ENCODE results near the gene UTP25. TPM values are rescaled to one million over a fixed set of nuclear protein-coding genes. Genes with fewer than 3 reads are reported as not detected.
"Not testable (repeated sequence)": the region's sequence is repeated elsewhere in the genome, so short reads cannot be mapped to it uniquely, and the experiment has no call there.

UTP25 gene
- total RNA-seq, 2 experiments from 2014 or later = 8.9 to 9.5 TPM

DNA sequence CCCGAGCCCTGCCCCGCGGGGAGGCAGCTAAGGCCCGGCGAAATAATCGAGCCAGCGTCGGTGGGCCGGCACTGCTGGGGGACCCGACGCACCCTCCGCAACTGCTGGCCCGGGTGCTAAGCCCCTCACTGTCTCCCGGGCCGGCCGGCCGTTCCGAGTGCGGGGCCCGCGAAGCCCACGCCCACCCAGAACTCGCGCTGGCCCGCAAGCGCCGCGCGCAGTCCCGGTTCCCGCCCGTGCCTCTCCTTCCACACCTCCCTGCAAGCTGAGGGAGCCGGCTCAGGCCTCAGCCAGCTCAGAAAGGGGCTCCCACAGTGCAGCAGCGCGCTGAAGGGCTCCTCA lies 61.3 kb downstream of the UTP25 start:
- no peak overlapping the region for H3K27ac Mint-ChIP-seq
- peaks cover 4% of the 10 kb centered on the region for H3K4me1 Mint-ChIP-seq (ENCODE audit: low read depth)
- H3K36me3 Mint-ChIP-seq (ENCODE audit: low read depth) = no peaks in the 10 kb centered on the region
- no peak for ATAC-seq
- DNase-seq = no peak
- H3K4me3 Mint-ChIP-seq = no peak overlapping the region
- POLR2A ChIA-PET = interaction anchor here (0.8 kb wide), 1 partner anchor 27 kb away, joined by 4 read pairs; no protein-coding TSS in a partner anchor
- TF ChIP-seq, protein P1, sequence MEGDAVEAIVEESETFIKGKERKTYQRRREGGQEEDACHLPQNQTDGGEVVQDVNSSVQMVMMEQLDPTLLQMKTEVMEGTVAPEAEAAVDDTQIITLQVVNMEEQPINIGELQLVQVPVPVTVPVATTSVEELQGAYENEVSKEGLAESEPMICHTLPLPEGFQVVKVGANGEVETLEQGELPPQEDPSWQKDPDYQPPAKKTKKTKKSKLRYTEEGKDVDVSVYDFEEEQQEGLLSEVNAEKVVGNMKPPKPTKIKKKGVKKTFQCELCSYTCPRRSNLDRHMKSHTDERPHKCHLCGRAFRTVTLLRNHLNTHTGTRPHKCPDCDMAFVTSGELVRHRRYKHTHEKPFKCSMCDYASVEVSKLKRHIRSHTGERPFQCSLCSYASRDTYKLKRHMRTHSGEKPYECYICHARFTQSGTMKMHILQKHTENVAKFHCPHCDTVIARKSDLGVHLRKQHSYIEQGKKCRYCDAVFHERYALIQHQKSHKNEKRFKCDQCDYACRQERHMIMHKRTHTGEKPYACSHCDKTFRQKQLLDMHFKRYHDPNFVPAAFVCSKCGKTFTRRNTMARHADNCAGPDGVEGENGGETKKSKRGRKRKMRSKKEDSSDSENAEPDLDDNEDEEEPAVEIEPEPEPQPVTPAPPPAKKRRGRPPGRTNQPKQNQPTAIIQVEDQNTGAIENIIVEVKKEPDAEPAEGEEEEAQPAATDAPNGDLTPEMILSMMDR (IDR thresholded peaks at IDR 0.05) = no peak
- CTCF ChIA-PET = interaction anchor here (2.3 kb wide), 1 partner anchor 29 kb away, joined by 6 read pairs; no protein-coding TSS in a partner anchor
- peaks cover 8% of the 10 kb centered on the region for H3K27me3 Mint-ChIP-seq
- H3K9me3 Mint-ChIP-seq = no peaks in the 10 kb centered on the region
- intact Hi-C loops (cut with micrococcal nuclease) = no loop called here

DNA sequence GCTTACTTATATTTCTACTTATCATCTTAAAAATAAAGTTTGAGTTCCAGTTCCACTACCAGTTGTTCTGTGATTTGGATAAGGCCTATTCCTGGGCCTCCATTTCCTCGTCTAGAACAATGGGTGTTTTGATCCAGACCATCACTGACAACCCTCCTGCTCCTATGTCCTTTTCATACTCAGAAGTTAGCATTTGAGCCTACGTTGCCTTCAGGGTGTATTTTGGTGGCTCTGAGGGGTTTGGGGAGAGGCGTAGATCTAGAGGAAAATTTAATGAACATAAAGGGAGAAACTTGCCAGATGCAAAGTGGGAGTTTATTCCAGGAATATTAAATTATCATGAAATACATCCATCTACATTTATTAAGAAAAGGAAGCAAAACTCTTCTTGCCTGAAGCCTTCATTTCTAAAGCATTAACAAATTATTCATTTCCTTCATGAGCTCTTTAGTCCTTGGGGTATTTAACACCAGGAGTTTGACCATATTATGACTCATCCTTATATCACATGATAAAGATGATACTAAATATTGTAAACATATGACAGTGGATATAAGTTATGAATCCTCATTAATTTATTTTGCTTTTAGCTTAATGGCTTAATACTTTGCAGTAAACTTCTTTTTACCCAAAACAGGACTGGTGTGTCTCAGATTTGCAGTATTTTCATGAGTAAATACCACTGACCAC lies 63.0 kb downstream of the UTP25 start:
- Mint-ChIP-seq H3K4me3 (no peak overlapping the region), H3K36me3 (ENCODE audit: low read depth) (no peaks in the 10 kb centered on the region), H3K4me1 (ENCODE audit: low read depth) (no peaks in the 10 kb centered on the region), H3K27ac (no peak overlapping the region), H3K27me3 (peaks cover 4% of the 10 kb centered on the region), H3K9me3 (no peaks in the 10 kb centered on the region)
- DNase-seq (no peak), ATAC-seq (no peak)
- TF ChIP-seq, protein P1 (IDR thresholded peaks at IDR 0.05) = no peak
- ChIA-PET CTCF (interaction anchor here (1.6 kb wide), 1 partner anchor 30 kb away, joined by 5 read pairs; no protein-coding TSS in a partner anchor), POLR2A (no interaction called here)
- intact Hi-C loops (cut with micrococcal nuclease) = no loop called here

DNA sequence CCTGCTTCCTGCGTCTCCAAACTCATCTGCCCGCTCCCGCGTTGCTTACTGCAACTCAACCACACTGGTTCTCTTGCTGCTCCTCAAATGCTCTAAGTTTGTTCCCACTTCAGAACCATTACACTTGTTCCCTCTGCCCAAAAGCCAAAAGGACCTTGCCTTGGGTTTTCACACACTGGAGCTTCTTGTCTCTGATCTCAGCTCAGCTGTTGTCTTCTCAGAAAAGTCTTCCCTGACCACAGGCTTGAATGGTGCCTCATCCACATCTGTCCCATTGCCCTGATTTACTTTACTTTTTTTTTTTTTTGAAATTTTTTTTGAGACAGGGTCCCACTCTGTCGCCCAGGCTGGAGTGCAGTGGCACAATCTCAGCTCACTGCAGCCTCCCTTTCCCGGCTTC lies 66.0 kb downstream of the UTP25 start:
- TF ChIP-seq, protein P1 (IDR thresholded peaks at IDR 0.05) = no peak
- DNase-seq (no peak), ATAC-seq (no peak)
- Mint-ChIP-seq H3K9me3 (no peaks in the 10 kb centered on the region), H3K36me3 (ENCODE audit: low read depth) (no peaks in the 10 kb centered on the region), H3K27me3 (peaks cover 3% of the 10 kb centered on the region), H3K4me3 (no peak overlapping the region), H3K27ac (no peak overlapping the region), H3K4me1 (ENCODE audit: low read depth) (no peaks in the 10 kb centered on the region)
- intact Hi-C loops (cut with micrococcal nuclease) = no loop called here
- CTCF ChIA-PET = interaction anchor here (1.1 kb wide), 1 partner anchor 9 kb away, joined by 3 read pairs; no protein-coding TSS in a partner anchor
- POLR2A ChIA-PET = no interaction called here

DNA sequence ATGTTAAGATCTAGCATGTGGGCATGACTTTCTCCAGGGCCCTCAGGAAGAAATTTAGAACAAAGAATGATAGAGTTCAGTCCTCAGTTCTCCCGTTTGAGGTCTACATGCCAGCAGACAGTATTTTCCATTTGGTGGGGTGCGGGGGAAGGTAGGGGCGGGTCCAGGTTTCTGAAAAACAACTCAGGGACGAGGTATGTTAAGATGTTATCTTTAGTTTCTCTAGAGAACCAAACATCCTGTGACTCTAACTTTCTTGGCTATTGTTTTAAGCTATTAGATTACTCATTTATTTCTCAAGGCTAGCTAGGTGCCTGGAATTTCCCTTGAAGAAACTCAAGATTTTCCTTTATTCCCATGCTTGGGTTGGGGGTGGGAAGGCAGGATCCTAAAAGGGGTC lies 67.9 kb downstream of the UTP25 start:
- intact Hi-C loops (cut with micrococcal nuclease) = no loop called here
- TF ChIP-seq, protein P1 (IDR thresholded peaks at IDR 0.05) = no peak

DNA sequence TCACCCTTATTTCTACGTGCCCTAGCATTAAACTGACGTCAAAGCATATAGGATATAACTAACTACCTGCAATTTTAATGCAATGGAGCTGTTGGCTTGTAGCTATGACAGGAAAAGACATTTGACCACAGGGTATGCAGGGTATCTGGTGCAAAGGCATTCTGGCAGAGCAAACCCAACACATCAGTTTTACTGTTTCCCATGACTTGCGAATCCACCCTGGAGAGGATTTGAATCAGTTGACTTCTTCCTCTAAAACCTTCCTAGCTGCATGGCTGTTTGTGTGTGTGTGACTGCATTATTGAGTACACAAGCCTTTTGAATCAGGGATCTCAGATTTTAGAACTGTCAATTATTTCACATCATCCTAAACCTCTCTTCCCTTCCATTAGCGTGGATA lies 68.6 kb downstream of the UTP25 start:
- H3K4me1 Mint-ChIP-seq (ENCODE audit: low read depth) = no peaks in the 10 kb centered on the region
- no peaks in the 10 kb centered on the region for H3K9me3 Mint-ChIP-seq
- intact Hi-C loops (cut with micrococcal nuclease) = no loop called here
- ChIA-PET CTCF (interaction anchor here (1.1 kb wide), 1 partner anchor 36 kb away, joined by 3 read pairs; no protein-coding TSS in a partner anchor), POLR2A (interaction anchor here (0.5 kb wide), 1 partner anchor 407 kb away, joined by 3 read pairs; no protein-coding TSS in a partner anchor)
- H3K27me3 Mint-ChIP-seq = peaks cover 3% of the 10 kb centered on the region
- H3K27ac Mint-ChIP-seq = no peak overlapping the region
- TF ChIP-seq, protein P1 (IDR thresholded peaks at IDR 0.05) = no peak
- DNase-seq = no peak
- no peak for ATAC-seq
- H3K4me3 Mint-ChIP-seq = no peak overlapping the region
- H3K36me3 Mint-ChIP-seq (ENCODE audit: low read depth) = no peaks in the 10 kb centered on the region

More for the DNA sequence above, 67.9 kb downstream of the UTP25 start:
- DNase-seq = no peak
- Mint-ChIP-seq H3K4me1 (ENCODE audit: low read depth) (no peaks in the 10 kb centered on the region), H3K27me3 (peaks cover 3% of the 10 kb centered on the region), H3K27ac (no peak overlapping the region), H3K9me3 (no peaks in the 10 kb centered on the region), H3K4me3 (no peak overlapping the region), H3K36me3 (ENCODE audit: low read depth) (no peaks in the 10 kb centered on the region)
- ChIA-PET CTCF (interaction anchor here (1.1 kb wide), 1 partner anchor 35 kb away, joined by 3 read pairs; no protein-coding TSS in a partner anchor), POLR2A (no interaction called here)
- no peak for ATAC-seq

DNA sequence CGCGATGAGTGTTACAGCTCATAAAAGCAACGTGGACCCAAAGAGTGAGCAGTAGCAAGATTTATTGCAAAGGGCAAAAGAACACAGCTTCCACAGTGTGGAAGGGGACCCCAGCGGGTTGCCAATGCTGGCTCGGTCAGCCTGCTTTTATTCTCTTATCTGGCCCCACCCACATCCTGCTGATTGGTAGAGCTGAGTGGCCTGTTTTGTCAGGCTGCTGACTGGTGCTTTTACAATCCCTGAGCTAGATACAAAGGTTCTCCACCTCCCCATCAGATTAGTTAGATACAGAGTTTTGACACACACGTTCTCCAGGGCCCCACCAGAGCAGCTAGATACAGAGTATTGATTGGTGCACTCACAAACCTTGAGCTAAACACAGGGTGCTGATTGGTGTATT lies 70.5 kb downstream of the UTP25 start:
- H3K4me1 Mint-ChIP-seq (ENCODE audit: low read depth); DNase-seq; H3K27ac Mint-ChIP-seq; H3K9me3 Mint-ChIP-seq; H3K36me3 Mint-ChIP-seq (ENCODE audit: low read depth); H3K4me3 Mint-ChIP-seq; POLR2A ChIA-PET; H3K27me3 Mint-ChIP-seq; ATAC-seq; intact Hi-C loops (cut with micrococcal nuclease): not testable (repeated sequence)
- CTCF ChIA-PET = interaction anchor here (1.0 kb wide), 1 partner anchor 38 kb away, joined by 3 read pairs; no protein-coding TSS in a partner anchor

DNA sequence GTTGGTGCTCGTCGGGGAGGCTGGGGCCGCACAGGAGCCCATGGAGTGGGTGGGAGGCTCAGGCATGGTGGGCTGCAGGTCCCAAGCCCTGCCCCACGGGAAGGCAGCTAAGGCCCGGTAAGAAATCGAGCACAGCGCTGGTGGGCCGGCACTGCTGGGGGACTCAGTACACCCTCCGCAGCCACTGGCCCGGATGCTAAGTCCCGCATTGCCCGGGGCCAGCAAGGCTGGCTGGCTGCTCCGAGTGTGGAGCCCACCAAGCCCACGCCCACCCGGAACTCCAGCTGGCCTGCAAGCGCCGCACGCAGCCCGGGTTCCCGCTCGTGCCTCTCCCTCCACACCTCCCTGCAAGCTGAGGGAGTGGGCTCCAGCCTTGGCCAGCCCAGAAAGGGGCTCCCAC lies 71.1 kb downstream of the UTP25 start:
- H3K27me3 Mint-ChIP-seq; H3K27ac Mint-ChIP-seq; H3K9me3 Mint-ChIP-seq; intact Hi-C loops (cut with micrococcal nuclease); POLR2A ChIA-PET; H3K36me3 Mint-ChIP-seq (ENCODE audit: low read depth); ATAC-seq; DNase-seq; H3K4me1 Mint-ChIP-seq (ENCODE audit: low read depth); H3K4me3 Mint-ChIP-seq: not testable (repeated sequence)
- CTCF ChIA-PET = interaction anchor here (0.7 kb wide), 1 partner anchor 96 kb away, joined by 3 read pairs; no protein-coding TSS in a partner anchor

Measured in activated CD8-positive, alpha-beta T cell treated with anti-CD3 and anti-CD28 coated beads for 36 hours (primary cell).